Right lung (tissue), 5 donors: ENCODE measurements around the gene FES. TPM values are rescaled to one million over a fixed set of nuclear protein-coding genes. Genes with fewer than 3 reads are reported as not detected.

Source experiments
- DNase-seq, 2 donors: peaks; one replicate each; pipeline ENCODE4 v3.0.0-alpha.2; 2013
- polyA plus RNA-seq, 5 donors: library from polyadenylated mRNA; unstranded; fragments of 120-200 nt; gene quantifications; one replicate each; pipeline versions ENCODE4 v1.2.1 to v1.2.3, GENCODE V29; 2013; ENCODE audit warnings: inconsistent platforms in 1 of 5, low replicate concordance in 1 of 5; ENCODE audit not compliant: insufficient read length in 5 of 5, insufficient read depth in 1 of 5

FES gene
- polyA plus RNA-seq, 5 donors = 19.0 to 31.2 (median 21.9) TPM

- DNase-seq = no peak
Observed at GRCh38 chr15:90876046-90876445, 8.3 kb upstream of the FES start.

- no peak for DNase-seq
Observed at GRCh38 chr15:90876512-90877170, 7.7 kb upstream of the FES start.

- DNase-seq = no peak
Observed at GRCh38 chr15:90877315-90877714, 7.0 kb upstream of the FES start.

GRCh38 chr15:90877996-90878395, 6.3 kb upstream of the FES start:
- DNase-seq = no peak

GRCh38 chr15:90878660-90879059, 5.6 kb upstream of the FES start:
- no peak for DNase-seq

GRCh38 chr15:90879730-90880366, 4.5 kb upstream of the FES start:
- DNase-seq = no peak

- DNase-seq = no peak
Observed at GRCh38 chr15:90880381-90881145, 3.7 kb upstream of the FES start.

- DNase-seq = no peak
Observed at GRCh38 chr15:90881181-90881977, 2.9 kb upstream of the FES start.

GRCh38 chr15:90881978-90882721, 2.2 kb upstream of the FES start:
- DNase-seq = no peak

GRCh38 chr15:90882781-90883525, 1.4 kb upstream of the FES start:
- no peak for DNase-seq

- DNase-seq = no peak
Observed at GRCh38 chr15:90883526-90883975, 753 bp upstream of the FES start.

- no peak for DNase-seq
Observed at GRCh38 chr15:90884719-90885431, 571 bp downstream of the FES start.

- DNase-seq = peak in 1 of 2 donors; percentile 69
Observed at GRCh38 chr15:90885432-90886290, 1.4 kb downstream of the FES start.

- DNase-seq = no peak
Observed at GRCh38 chr15:90886291-90886614, 1.9 kb downstream of the FES start.

GRCh38 chr15:90887037-90887481, 2.8 kb downstream of the FES start:
- DNase-seq = no peak

- no peak for DNase-seq
Observed at GRCh38 chr15:90889313-90889730, 5.0 kb downstream of the FES start.

- DNase-seq = no peak
Observed at GRCh38 chr15:90889736-90890456, 5.6 kb downstream of the FES start.

- DNase-seq = no peak
Observed at GRCh38 chr15:90890839-90891238, 6.5 kb downstream of the FES start.
